NCI-H510A (cell line): Measurements from ENCODE around the gene TULP4.
"Not testable (repeated sequence)": the region's sequence is repeated elsewhere in the genome, so short reads cannot be mapped to it uniquely, and the experiment has no call there.

Experiments used
- DNase-seq: peaks from one replicate; lab custom pipeline; 2025; lab: John Stamatoyannopoulos, UW

Gene TULP4

GRCh38 chr6:158470023-158470422 is 157.8 kb downstream of the TULP4 start:
- not testable (repeated sequence) for DNase-seq

GRCh38 chr6:158471339-158471738 is 159.1 kb downstream of the TULP4 start:
- DNase-seq: no peak

GRCh38 chr6:158472447-158472846 is 160.2 kb downstream of the TULP4 start:
- DNase-seq: no peak

- DNase-seq: peak; percentile 35
Observed at GRCh38 chr6:158474961-158475343, 162.7 kb downstream of the TULP4 start.

- DNase-seq: peak; percentile 88
Observed at GRCh38 chr6:158475344-158476302, 163.4 kb downstream of the TULP4 start.

- DNase-seq: no peak
Observed at GRCh38 chr6:158476389-158476788, 164.1 kb downstream of the TULP4 start.

- not testable (repeated sequence) for DNase-seq
Observed at GRCh38 chr6:158477722-158478121, 165.5 kb downstream of the TULP4 start.

GRCh38 chr6:158480989-158481388 is 168.7 kb downstream of the TULP4 start:
- no peak for DNase-seq

GRCh38 chr6:158481690-158482473 is 169.6 kb downstream of the TULP4 start:
- DNase-seq: no peak

GRCh38 chr6:158485431-158485830 is 173.2 kb downstream of the TULP4 start:
- DNase-seq: no peak

- DNase-seq: no peak
Observed at GRCh38 chr6:158487495-158487894, 175.2 kb downstream of the TULP4 start.

GRCh38 chr6:158488065-158488464 is 175.8 kb downstream of the TULP4 start:
- DNase-seq: no peak

- DNase-seq: no peak
Observed at GRCh38 chr6:158489441-158489840, 177.2 kb downstream of the TULP4 start.

GRCh38 chr6:158492881-158493280 is 180.6 kb downstream of the TULP4 start:
- DNase-seq: no peak

- DNase-seq: no peak
Observed at GRCh38 chr6:158496700-158497099, 184.4 kb downstream of the TULP4 start.

GRCh38 chr6:158497620-158498019 is 185.4 kb downstream of the TULP4 start:
- DNase-seq: no peak

- DNase-seq: no peak
Observed at GRCh38 chr6:158498362-158498761, 186.1 kb downstream of the TULP4 start.

- DNase-seq: no peak
Observed at GRCh38 chr6:158499601-158500000, 187.3 kb downstream of the TULP4 start.

GRCh38 chr6:158500016-158500735 is 187.9 kb downstream of the TULP4 start:
- DNase-seq: no peak

- no peak for DNase-seq
Observed at GRCh38 chr6:158501360-158502262, 189.3 kb downstream of the TULP4 start.

- no peak for DNase-seq
Observed at GRCh38 chr6:158502263-158502950, 190.1 kb downstream of the TULP4 start.
